Loucy (cell line): ENCODE measurements around the gene NFATC3.

Experiments
- EZH2phosphoT487 ChIP-seq: fragments of 200-600 bp; IDR thresholded peaks from 2 replicates; pipeline ENCODE4 v1.6.1; 2018; ENCODE audit warnings: antibody characterized with exemption, mild to moderate bottlenecking, moderate library complexity, borderline replicate concordance
- TF ChIP-seq, protein P1 (sequence below): fragments of 200-600 bp; sonication (generic); conservative IDR thresholded peaks from 2 replicates; pipeline ENCODE4 v1.5.1; 2014; ENCODE audit warnings: mild to moderate bottlenecking, antibody characterized with exemption, low read length

- TF ChIP-seq, protein P1, sequence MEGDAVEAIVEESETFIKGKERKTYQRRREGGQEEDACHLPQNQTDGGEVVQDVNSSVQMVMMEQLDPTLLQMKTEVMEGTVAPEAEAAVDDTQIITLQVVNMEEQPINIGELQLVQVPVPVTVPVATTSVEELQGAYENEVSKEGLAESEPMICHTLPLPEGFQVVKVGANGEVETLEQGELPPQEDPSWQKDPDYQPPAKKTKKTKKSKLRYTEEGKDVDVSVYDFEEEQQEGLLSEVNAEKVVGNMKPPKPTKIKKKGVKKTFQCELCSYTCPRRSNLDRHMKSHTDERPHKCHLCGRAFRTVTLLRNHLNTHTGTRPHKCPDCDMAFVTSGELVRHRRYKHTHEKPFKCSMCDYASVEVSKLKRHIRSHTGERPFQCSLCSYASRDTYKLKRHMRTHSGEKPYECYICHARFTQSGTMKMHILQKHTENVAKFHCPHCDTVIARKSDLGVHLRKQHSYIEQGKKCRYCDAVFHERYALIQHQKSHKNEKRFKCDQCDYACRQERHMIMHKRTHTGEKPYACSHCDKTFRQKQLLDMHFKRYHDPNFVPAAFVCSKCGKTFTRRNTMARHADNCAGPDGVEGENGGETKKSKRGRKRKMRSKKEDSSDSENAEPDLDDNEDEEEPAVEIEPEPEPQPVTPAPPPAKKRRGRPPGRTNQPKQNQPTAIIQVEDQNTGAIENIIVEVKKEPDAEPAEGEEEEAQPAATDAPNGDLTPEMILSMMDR: no peak
- no peak for TF ChIP-seq EZH2phosphoT487
Measured at GRCh38 chr16:68251832-68252231, 166.7 kb downstream of the NFATC3 start.
